K562 (cell line): ENCODE results near the gene CCDC3. TPM values are rescaled to one million over a fixed set of nuclear protein-coding genes. Genes with fewer than 3 reads are reported as not detected.

Experiments used
- ATAC-seq: fragments of 200-7000 bp; cut with Tn5 transposase; 3 replicates; pipeline ENCODE4 v1.9.1; 2020; ENCODE audit warnings: moderate library complexity
- BruUV-seq: library from RNA; stranded (reverse); fragments of 400-500 nt; replicated peaks from 2 replicates; lab custom pipeline; 2021; lab: Mats Ljungman, UMichigan
- CTCF ChIA-PET: fragments of 300-600 bp; formaldehyde crosslinking; extraction: SDS; loops from one replicate; lab custom pipeline; 2021; ENCODE audit warnings: low intra/inter-chr PET ratio; lab: Yijun Ruan, JAX
- POLR2A ChIA-PET: fragments of 300-600, 350-650 bp; sonication (Branson Sonifier 250); formaldehyde crosslinking; extraction: SDS; loops from one replicate; lab custom pipeline; 2021; ENCODE audit warnings: antibody characterized with exemption, inconsistent platforms; lab: Yijun Ruan, JAX
- DNase-seq, 4 experiments: peaks; one replicate each; pipeline versions ENCODE4 v3.0.0 to v3.0.0-alpha.2; 2011 to 2018; ENCODE audit warnings: low spot score in 3 of 4, mixed read lengths in 3 of 4; ENCODE audit errors: extremely low read depth in 1 of 4
- FAIRE-seq: peaks from 2 replicates; lab custom pipeline; 2011; peaks lifted over from hg19 to GRCh38; lab: Jason Lieb, UNC
- H2AFZ ChIP-seq: 2 replicates; pipeline ENCODE4 v1.6.0; 2011; ENCODE audit warnings: low read depth, low read length, control low read depth, inconsistent platforms
- H3K27ac ChIP-seq: fragments of 200-600 bp; 3 replicates; pipeline ENCODE4 v1.8.0; 2011; ENCODE audit warnings: low read depth, mild to moderate bottlenecking, control low read depth, inconsistent platforms, low read length, moderate library complexity, mixed read lengths; ENCODE audit errors: extremely low read depth
- H3K27me3 ChIP-seq, 2 experiments: fragments of 300-600 bp in 1 of 2; 2 replicates in 1 of 2; 3 replicates in 1 of 2; pipeline versions ENCODE4 v1.6.0 to v1.8.0; 2011; ENCODE audit warnings: inconsistent platforms in 2 of 2, low read length in 2 of 2, mild to moderate bottlenecking in 1 of 2, mixed read lengths in 1 of 2, moderate library complexity in 1 of 2; ENCODE audit not compliant: control insufficient read depth in 2 of 2, insufficient read depth in 2 of 2
- H3K36me3 ChIP-seq: fragments of 300-600 bp; 3 replicates; pipeline ENCODE4 v1.8.0; 2011; ENCODE audit warnings: mild to moderate bottlenecking, low read length, inconsistent platforms; ENCODE audit not compliant: control insufficient read depth, insufficient read depth
- H3K4me1 ChIP-seq, 2 experiments: fragments of 200-600 bp in 1 of 2; replicated peaks in 1 of 2; 2 replicates in 1 of 2; 3 replicates in 1 of 2; pipeline versions ENCODE4 v1.5.1 to v1.8.0; 2011; ENCODE audit warnings: inconsistent platforms in 2 of 2, low read length in 2 of 2, mild to moderate bottlenecking in 1 of 2, mixed read lengths in 1 of 2, moderate library complexity in 1 of 2; ENCODE audit not compliant: control insufficient read depth in 2 of 2, insufficient read depth in 2 of 2
- H3K4me2 ChIP-seq: 2 replicates; pipeline ENCODE4 v1.6.1; 2011; ENCODE audit warnings: low read length, control low read depth, inconsistent platforms, mixed read lengths; ENCODE audit not compliant: insufficient read depth
- H3K4me3 ChIP-seq: fragments of 200-600 bp; sonication (generic), shearing (Covaris generic); 2 replicates; pipeline ENCODE4 v1.5.1; 2016; ENCODE audit warnings: control low read depth, inconsistent platforms
- H3K79me2 ChIP-seq: fragments of 200-600 bp; 3 replicates; pipeline ENCODE4 v1.8.0; 2011; ENCODE audit warnings: low read length, inconsistent platforms; ENCODE audit not compliant: control insufficient read depth, insufficient read depth
- H3K9ac ChIP-seq, 2 experiments: 2 replicates each; pipeline versions ENCODE4 v1.6.0 to v1.6.1; 2011; ENCODE audit warnings: low read depth in 2 of 2, low read length in 2 of 2, control low read depth in 1 of 2, inconsistent platforms in 1 of 2, mild to moderate bottlenecking in 1 of 2, mixed read lengths in 1 of 2; ENCODE audit not compliant: insufficient read depth in 1 of 2
- H3K9me1 ChIP-seq: one replicate; pipeline ENCODE4 v1.6.0; 2011; ENCODE audit warnings: inconsistent platforms, mild to moderate bottlenecking, low read length, moderate library complexity; ENCODE audit not compliant: control insufficient read depth, insufficient read depth
- H3K9me3 ChIP-seq: replicated peaks from 2 replicates; pipeline ENCODE4 v1.5.1; 2011; ENCODE audit warnings: low read depth, low read length, inconsistent platforms; ENCODE audit not compliant: control insufficient read depth, insufficient read depth
- H4K20me1 ChIP-seq: replicated peaks from 2 replicates; pipeline ENCODE4 v1.6.1; 2011; ENCODE audit warnings: low read length, inconsistent platforms, mixed read lengths; ENCODE audit not compliant: control insufficient read depth, insufficient read depth
- E2F3 ChIP-seq: fragments of 250-450 bp; sonication (Bioruptor Pico); IDR thresholded peaks from 2 replicates; pipeline ENCODE4 v1.4.0; 2020; ENCODE audit warnings: mild to moderate bottlenecking
- E4F1 ChIP-seq: fragments of 250-450 bp; sonication (Bioruptor Pico); IDR thresholded peaks from 2 replicates; pipeline ENCODE4 v1.5.0; 2021; ENCODE audit warnings: mild to moderate bottlenecking, borderline replicate concordance
- ELK1 ChIP-seq: sonication (generic); formaldehyde crosslinking; IDR thresholded peaks from 2 replicates; pipeline ENCODE4 v1.8.1; 2022; ENCODE audit warnings: missing genetic modification reagents
- SMAD3 ChIP-seq: fragments of 450-650 bp; formaldehyde crosslinking; conservative IDR thresholded peaks from 2 replicates; pipeline ENCODE4 v1.4.0; 2020; ENCODE audit warnings: mild to moderate bottlenecking
- ZBTB2 ChIP-seq: fragments of 450-650 bp; IDR thresholded peaks from 2 replicates; pipeline ENCODE4 v1.6.1; 2016; ENCODE audit warnings: antibody characterized with exemption
- ZNF707 ChIP-seq: fragments of 250-450 bp; sonication (Bioruptor Pico); conservative IDR thresholded peaks from 2 replicates; pipeline ENCODE4 v1.8.0; 2022; ENCODE audit warnings: inconsistent platforms, mild to moderate bottlenecking, moderate library complexity
- ZNF75A ChIP-seq: fragments of 450-650 bp; formaldehyde crosslinking; IDR thresholded peaks from 2 replicates; pipeline ENCODE4 v1.4.0; 2020; ENCODE audit warnings: mild to moderate bottlenecking
- WGBS: fragments of 100-300 bp; shearing (Covaris generic); methylation state at CpG from one replicate; pipeline ENCODE4 v1.1.6; 2016; ENCODE audit warnings: low coverage, mixed read lengths; ENCODE audit not compliant: insufficient coverage; ENCODE audit errors: missing lambda C conversion rate; 5-methylcytosine and 5-hydroxymethylcytosine counted together
- in situ Hi-C: fragments of 300-500 bp; cut with MboI; formaldehyde crosslinking; loops from 4 replicates; pipeline ENCODE4 v1.15.0; 2018; ENCODE audit warnings: inconsistent platforms, mixed read lengths
- intact Hi-C: fragments of 100-400 bp; cut with micrococcal nuclease; formaldehyde crosslinking; loops from 2 replicates; pipeline ENCODE4 v1.14.2; 2022
- polyA plus RNA-seq, 8 experiments: library from polyadenylated mRNA; depleted of rRNA in 4 of 8; stranded (reverse) in 5 of 8; unstranded in 3 of 8; fragments of >200 nt; fragmentation: Nextera tagmentation in 2 of 8; fragmentation: Illumina TruSeq in 1 of 8; extraction: Ambion mirVana in 2 of 8; extraction: Trizol in 1 of 8; gene quantifications; 2 replicates each; pipeline versions ENCODE4 v1.2.1 to v1.2.3, GENCODE V29; 2011 to 2014; ENCODE audit warnings: inconsistent platforms in 1 of 8, missing spikeins in 1 of 8
- total RNA-seq, 7 experiments: library from RNA; depleted of rRNA in 6 of 7; stranded (reverse); fragments of >200 nt in 6 of 7; fragmentation: Illumina TruSeq in 2 of 7; extraction: Trizol in 2 of 7; gene quantifications; 2 replicates each; pipeline versions ENCODE4 v1.2.1 to v1.2.3, GENCODE V29; 2011 to 2021; ENCODE audit warnings: low replicate concordance in 1 of 7
- TF ChIP-seq, protein P1 (sequence below): IDR thresholded peaks from 2 replicates; pipeline ENCODE4 v1.6.1; 2012; ENCODE audit warnings: low read depth, low read length, improper control_type of control experiment, borderline replicate concordance
- TF ChIP-seq, protein P2 (sequence below): fragments of 250-450 bp; sonication (Bioruptor Pico); IDR thresholded peaks from 2 replicates; pipeline ENCODE4 v1.4.0; 2020
- TF ChIP-seq, protein P3 (sequence below): fragments of 450-650 bp; formaldehyde crosslinking; IDR thresholded peaks from 2 replicates; pipeline ENCODE4 v1.4.0; 2020; ENCODE audit warnings: mild to moderate bottlenecking

CCDC3 gene
- total and polyA plus RNA-seq, 9 of the 15 experiments (the other 6 are each of a cell fraction or from before 2014, with no cell fraction given): not detected

- TF ChIP-seq ZBTB2: no peak
- TF ChIP-seq, protein P1, sequence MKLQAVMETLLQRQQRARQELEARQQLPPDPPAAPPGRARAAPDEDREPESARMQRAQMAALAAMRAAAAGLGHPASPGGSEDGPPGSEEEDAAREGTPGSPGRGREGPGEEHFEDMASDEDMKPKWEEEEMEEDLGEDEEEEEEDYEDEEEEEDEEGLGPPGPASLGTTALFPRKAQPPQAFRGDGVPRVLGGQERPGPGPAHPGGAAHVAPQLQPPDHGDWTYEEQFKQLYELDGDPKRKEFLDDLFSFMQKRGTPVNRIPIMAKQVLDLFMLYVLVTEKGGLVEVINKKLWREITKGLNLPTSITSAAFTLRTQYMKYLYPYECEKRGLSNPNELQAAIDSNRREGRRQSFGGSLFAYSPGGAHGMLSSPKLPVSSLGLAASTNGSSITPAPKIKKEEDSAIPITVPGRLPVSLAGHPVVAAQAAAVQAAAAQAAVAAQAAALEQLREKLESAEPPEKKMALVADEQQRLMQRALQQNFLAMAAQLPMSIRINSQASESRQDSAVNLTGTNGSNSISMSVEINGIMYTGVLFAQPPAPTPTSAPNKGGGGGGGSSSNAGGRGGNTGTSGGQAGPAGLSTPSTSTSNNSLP: no peak
- no peak for TF ChIP-seq ELK1
Measured at GRCh38 chr10:12873172-12873571, 128.3 kb downstream of the CCDC3 start (continued).

- Histone ChIP-seq H3K4me2 (no peak overlapping the region), H3K79me2 (no peaks in the 10 kb centered on the region), H3K4me1 (no peaks in the 10 kb centered on the region; a peak in 1 of 5 replicates), H3K9me3 (no peaks in the 10 kb centered on the region), H3K27ac (no peak overlapping the region), H3K36me3 (no peaks in the 10 kb centered on the region), H3K4me3 (no peak overlapping the region), H3K9me1 (no peaks in the 10 kb centered on the region), H2AFZ (no peak overlapping the region), H4K20me1 (no peaks in the 10 kb centered on the region), H3K9ac (no peak overlapping the region), H3K27me3 (peaks cover 2 to 24% of the 10 kb centered on the region in 2 experiments; a peak in 2 of 5 replicates)
- FAIRE-seq (no peak), DNase-seq (no peak), ATAC-seq (no peak)
- intact Hi-C loops (no loop called here), in situ Hi-C loops (no loop called here)
- ChIA-PET POLR2A (no interaction called here), CTCF (no interaction called here)
- 3% methylated on average over 9 of the region's 9 CpGs for WGBS
- no TSS peak for BruUV-seq
- TF ChIP-seq, protein P2, sequence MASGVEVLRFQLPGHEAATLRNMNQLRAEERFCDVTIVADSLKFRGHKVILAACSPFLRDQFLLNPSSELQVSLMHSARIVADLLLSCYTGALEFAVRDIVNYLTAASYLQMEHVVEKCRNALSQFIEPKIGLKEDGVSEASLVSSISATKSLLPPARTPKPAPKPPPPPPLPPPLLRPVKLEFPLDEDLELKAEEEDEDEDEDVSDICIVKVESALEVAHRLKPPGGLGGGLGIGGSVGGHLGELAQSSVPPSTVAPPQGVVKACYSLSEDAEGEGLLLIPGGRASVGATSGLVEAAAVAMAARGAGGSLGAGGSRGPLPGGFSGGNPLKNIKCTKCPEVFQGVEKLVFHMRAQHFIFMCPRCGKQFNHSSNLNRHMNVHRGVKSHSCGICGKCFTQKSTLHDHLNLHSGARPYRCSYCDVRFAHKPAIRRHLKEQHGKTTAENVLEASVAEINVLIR (CRISPR knock-in tag): no peak
- TF ChIP-seq SMAD3 (CRISPR knock-in tag): no peak
- TF ChIP-seq, protein P3, sequence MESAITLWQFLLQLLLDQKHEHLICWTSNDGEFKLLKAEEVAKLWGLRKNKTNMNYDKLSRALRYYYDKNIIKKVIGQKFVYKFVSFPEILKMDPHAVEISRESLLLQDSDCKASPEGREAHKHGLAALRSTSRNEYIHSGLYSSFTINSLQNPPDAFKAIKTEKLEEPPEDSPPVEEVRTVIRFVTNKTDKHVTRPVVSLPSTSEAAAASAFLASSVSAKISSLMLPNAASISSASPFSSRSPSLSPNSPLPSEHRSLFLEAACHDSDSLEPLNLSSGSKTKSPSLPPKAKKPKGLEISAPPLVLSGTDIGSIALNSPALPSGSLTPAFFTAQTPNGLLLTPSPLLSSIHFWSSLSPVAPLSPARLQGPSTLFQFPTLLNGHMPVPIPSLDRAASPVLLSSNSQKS (CRISPR knock-in tag): no peak
- no peak for TF ChIP-seq E4F1
- TF ChIP-seq E2F3 (CRISPR knock-in tag): no peak
- no peak for TF ChIP-seq ZNF707 (CRISPR knock-in tag)
- TF ChIP-seq ZNF75A (CRISPR knock-in tag): no peak
Measured at GRCh38 chr10:12872577-12872976, 128.9 kb downstream of the CCDC3 start.
